Measurements from ENCODE around the gene RFX1.

The RFX1 gene

GRCh38 chr19:13995878-13996765, 10.0 kb downstream of the RFX1 start:
- DNase-seq (ENCODE audit: low read depth): no peak

GRCh38 chr19:13995017-13995728, 10.9 kb downstream of the RFX1 start:
- DNase-seq (ENCODE audit: low read depth): no peak

- DNase-seq (ENCODE audit: low read depth): no peak
Measured at GRCh38 chr19:13993590-13994300, 12.4 kb downstream of the RFX1 start.

GRCh38 chr19:13992025-13992424, 14.1 kb downstream of the RFX1 start:
- no peak for DNase-seq (ENCODE audit: low read depth)

GRCh38 chr19:13990085-13990484, 16.0 kb downstream of the RFX1 start:
- DNase-seq (ENCODE audit: low read depth): no peak

GRCh38 chr19:13989487-13989886, 16.6 kb downstream of the RFX1 start:
- no peak for DNase-seq (ENCODE audit: low read depth)

GRCh38 chr19:13987101-13987890, 18.8 kb downstream of the RFX1 start:
- no peak for DNase-seq (ENCODE audit: low read depth)

GRCh38 chr19:13986348-13986904, 19.7 kb downstream of the RFX1 start:
- peak; percentile 97 for DNase-seq (ENCODE audit: low read depth)

- DNase-seq (ENCODE audit: low read depth): no peak
Measured at GRCh38 chr19:13985771-13986347, 20.3 kb downstream of the RFX1 start.

- DNase-seq (ENCODE audit: low read depth): no peak
Measured at GRCh38 chr19:13984875-13985741, 21.0 kb downstream of the RFX1 start.

- DNase-seq (ENCODE audit: low read depth): no peak
Measured at GRCh38 chr19:13984186-13984585, 21.9 kb downstream of the RFX1 start.

GRCh38 chr19:13983213-13983889, 22.8 kb downstream of the RFX1 start:
- no peak for DNase-seq (ENCODE audit: low read depth)

GRCh38 chr19:13982773-13983172, 23.3 kb downstream of the RFX1 start:
- DNase-seq (ENCODE audit: low read depth): no peak

GRCh38 chr19:13981988-13982501, 24.1 kb downstream of the RFX1 start:
- DNase-seq (ENCODE audit: low read depth): no peak

GRCh38 chr19:13981467-13981866, 24.7 kb downstream of the RFX1 start:
- no peak for DNase-seq (ENCODE audit: low read depth)

GRCh38 chr19:13981021-13981420, 25.1 kb downstream of the RFX1 start:
- no peak for DNase-seq (ENCODE audit: low read depth)

- DNase-seq (ENCODE audit: low read depth): no peak
Measured at GRCh38 chr19:13980340-13980739, 25.8 kb downstream of the RFX1 start.

- DNase-seq (ENCODE audit: low read depth): no peak
Measured at GRCh38 chr19:13979686-13980085, 26.4 kb downstream of the RFX1 start.

GRCh38 chr19:13979244-13979615, 26.9 kb downstream of the RFX1 start:
- DNase-seq (ENCODE audit: low read depth): no peak
